B cell (primary cell): ENCODE measurements around the gene SLK. TPM values are rescaled to one million over a fixed set of nuclear protein-coding genes. Genes with fewer than 3 reads are reported as not detected.

ENCODE experiments used
- ATAC-seq: fragments of 200-7000 bp; cut with Tn5 transposase; one replicate; pipeline ENCODE4 v1.10.0; 2021; ENCODE audit warnings: low read depth, mild to moderate bottlenecking, moderate number of reproducible peaks, moderate library complexity
- CTCF ChIA-PET: fragments of 350-600 bp; sonication (Branson Sonifier 250); formaldehyde crosslinking; loops from one replicate; lab custom pipeline; 2021; ENCODE audit warnings: antibody characterized with exemption, inconsistent platforms; lab: Charles Lee
- POLR2A ChIA-PET: fragments of 350-600 bp; sonication (Branson Sonifier 250); formaldehyde crosslinking; loops from one replicate; lab custom pipeline; 2021; ENCODE audit warnings: antibody characterized with exemption; lab: Charles Lee
- DNase-seq: peaks from one replicate; pipeline ENCODE4 v3.0.0; 2013
- H2AFZ ChIP-seq: 2 replicates; pipeline ENCODE4 v1.6.1; 2012; ENCODE audit warnings: mild to moderate bottlenecking, low read depth, low read length; ENCODE audit not compliant: insufficient read depth, poor library complexity, severe bottlenecking
- H3K27ac ChIP-seq, 2 donors: 1 replicate in 1 of 2; 2 replicates in 1 of 2; pipeline ENCODE4 v1.5.1; 2012 to 2013; ENCODE audit warnings: low read length in 2 of 2, mild to moderate bottlenecking in 2 of 2, moderate library complexity in 1 of 2
- H3K27me3 ChIP-seq, 4 experiments: fragments of 200-600 bp in 1 of 4; sonication (generic) in 1 of 4; replicated peaks in 1 of 4; 1 replicate in 2 of 4; 2 replicates in 2 of 4; pipeline versions ENCODE4 v1.6.1 to v1.7.0; 2013 to 2016; ENCODE audit warnings: low read length in 3 of 4, mild to moderate bottlenecking in 2 of 4, mixed read lengths in 1 of 4, moderate library complexity in 1 of 4; ENCODE audit not compliant: insufficient read depth in 4 of 4, control insufficient read depth in 3 of 4; ENCODE audit errors: control extremely low read depth in 1 of 4
- H3K36me3 ChIP-seq, 2 experiments: replicated peaks in 1 of 2; 1 replicate in 1 of 2; 2 replicates in 1 of 2; pipeline versions ENCODE4 v1.6.1 to v1.7.1; 2013; ENCODE audit warnings: low read length in 1 of 2; ENCODE audit not compliant: insufficient read depth in 2 of 2, control insufficient read depth in 1 of 2; ENCODE audit errors: control extremely low read depth in 1 of 2, extremely low read depth in 1 of 2
- H3K4me1 ChIP-seq, 2 donors: fragments of 200-600 bp in 1 of 2; sonication (generic) in 1 of 2; 1 replicate in 1 of 2; 2 replicates in 1 of 2; pipeline versions ENCODE4 v1.5.1 to v1.6.1; 2013 to 2017; ENCODE audit warnings: low read length in 2 of 2; ENCODE audit not compliant: control insufficient read depth in 2 of 2, insufficient read depth in 2 of 2
- H3K4me2 ChIP-seq: replicated peaks from 2 replicates; pipeline ENCODE3; 2012; ENCODE audit warnings: mild to moderate bottlenecking, low read depth, low read length; ENCODE audit not compliant: poor library complexity, severe bottlenecking
- H3K4me3 ChIP-seq, 5 experiments: fragments of 200-600 bp in 1 of 5; sonication (generic) in 1 of 5; 1 replicate in 3 of 5; 2 replicates in 2 of 5; pipeline versions ENCODE4 v1.5.1 to v1.7.0; 2011 to 2016; ENCODE audit warnings: low read length in 4 of 5, mild to moderate bottlenecking in 4 of 5, low read depth in 2 of 5, control low read depth in 1 of 5, moderate library complexity in 1 of 5; ENCODE audit not compliant: insufficient read depth in 1 of 5; ENCODE audit errors: control extremely low read depth in 1 of 5, extremely low read depth in 1 of 5
- H3K79me2 ChIP-seq: fragments of 200-600 bp; sonication (generic); one replicate; pipeline ENCODE4 v1.6.0; 2016; ENCODE audit warnings: low read length; ENCODE audit not compliant: control insufficient read depth, insufficient read depth
- H3K9ac ChIP-seq: fragments of 200-600 bp; sonication (generic); 2 replicates; pipeline ENCODE4 v1.6.1; 2017; ENCODE audit warnings: mild to moderate bottlenecking, low read length, moderate library complexity
- H3K9me3 ChIP-seq, 3 donors: one replicate each; pipeline versions ENCODE4 v1.6.1 to v1.7.1; 2013; ENCODE audit warnings: low read length in 2 of 3; ENCODE audit not compliant: control insufficient read depth in 2 of 3, insufficient read depth in 1 of 3; ENCODE audit errors: control extremely low read depth in 1 of 3
- H4K20me1 ChIP-seq: 2 replicates; pipeline ENCODE4 v1.6.0; 2012; ENCODE audit warnings: mild to moderate bottlenecking, low read length; ENCODE audit not compliant: insufficient read depth, control insufficient read depth, poor library complexity, severe bottlenecking
- H3K27ac Mint-ChIP-seq: one replicate; pipeline ENCODE4 v1.8.0; 2021; ENCODE audit warnings: mixed read lengths
- H3K27me3 Mint-ChIP-seq: one replicate; pipeline ENCODE4 v1.8.0; 2021; ENCODE audit warnings: mixed read lengths
- H3K4me1 Mint-ChIP-seq: one replicate; pipeline ENCODE4 v1.8.0; 2021; ENCODE audit warnings: mixed read lengths
- H3K4me3 Mint-ChIP-seq: one replicate; pipeline ENCODE4 v1.8.0; 2021; ENCODE audit warnings: mixed read lengths
- H3K9me3 Mint-ChIP-seq: one replicate; pipeline ENCODE4 v1.8.0; 2022; ENCODE audit warnings: mixed read lengths; ENCODE audit not compliant: insufficient read depth
- EZH2 ChIP-seq: IDR thresholded peaks from 2 replicates; pipeline ENCODE4 v1.6.1; 2012; ENCODE audit warnings: borderline replicate concordance, low read depth, mild to moderate bottlenecking, moderate library complexity, low read length; ENCODE audit not compliant: insufficient read depth, poor library complexity, severe bottlenecking
- WGBS: methylation state at CpG from one replicate; pipeline ENCODE4 v1.1.5; 2013; ENCODE audit warnings: missing lambda C conversion rate; ENCODE audit not compliant: insufficient coverage; 5-methylcytosine and 5-hydroxymethylcytosine counted together
- intact Hi-C: fragments of 100-400 bp; cut with micrococcal nuclease; formaldehyde crosslinking; loops from one replicate; pipeline ENCODE4 v1.10.0; 2022
- polyA plus RNA-seq: library from polyadenylated mRNA; depleted of rRNA; stranded (reverse); fragments of >200 nt; gene quantifications from 2 replicates; pipeline ENCODE4 v1.2.3, GENCODE V29; 2012
- total RNA-seq, 2 donors: library from RNA; stranded (reverse); fragments of 120-200 nt in 1 of 2; gene quantifications; 1 replicate in 1 of 2; 2 replicates in 1 of 2; pipeline versions ENCODE4 v1.2.3 to v1.2.4, GENCODE V29; 2013 to 2022
- TF ChIP-seq, protein P1 (sequence below): fragments of 200-600 bp; IDR thresholded peaks from one replicate; pipeline ENCODE4 v1.8.0; 2022; ENCODE audit warnings: antibody characterized with exemption, mild to moderate bottlenecking

The SLK gene
- total and polyA plus RNA-seq, 2 donors (not counting 1 experiment from before 2014, with no cell fraction given): 2.9 to 24.5 TPM

GRCh38 chr10:103919648-103920025 lies 47.3 kb upstream of the SLK start:
- Mint-ChIP-seq H3K27me3 (no peaks in the 10 kb centered on the region), H3K4me3 (no peak overlapping the region), H3K4me1 (peaks cover 32% of the 10 kb centered on the region), H3K27ac (no peak overlapping the region), H3K9me3 (peaks cover 2% of the 10 kb centered on the region)
- ATAC-seq (no peak), DNase-seq (no peak)
- H4K20me1 ChIP-seq: no peaks in the 10 kb centered on the region
- no peaks in the 10 kb centered on the region for H3K27me3 ChIP-seq
- intact Hi-C loops: loop anchor here (5.0 kb wide), 1 partner anchor 418 kb away; the partner anchor contains the start of gene ITPRIP
- H3K4me3 ChIP-seq: no peak overlapping the region
- peak overlapping the region; percentile 46 for H2AFZ ChIP-seq
- H3K79me2 ChIP-seq: peaks cover 16% of the 10 kb centered on the region
- H3K4me1 ChIP-seq: peaks cover 27 to 38% of the 10 kb centered on the region in 2 donors
- no peak overlapping the region for H3K9ac ChIP-seq
- POLR2A ChIA-PET: no interaction called here
- TF ChIP-seq EZH2: no peak
- TF ChIP-seq, protein P1, sequence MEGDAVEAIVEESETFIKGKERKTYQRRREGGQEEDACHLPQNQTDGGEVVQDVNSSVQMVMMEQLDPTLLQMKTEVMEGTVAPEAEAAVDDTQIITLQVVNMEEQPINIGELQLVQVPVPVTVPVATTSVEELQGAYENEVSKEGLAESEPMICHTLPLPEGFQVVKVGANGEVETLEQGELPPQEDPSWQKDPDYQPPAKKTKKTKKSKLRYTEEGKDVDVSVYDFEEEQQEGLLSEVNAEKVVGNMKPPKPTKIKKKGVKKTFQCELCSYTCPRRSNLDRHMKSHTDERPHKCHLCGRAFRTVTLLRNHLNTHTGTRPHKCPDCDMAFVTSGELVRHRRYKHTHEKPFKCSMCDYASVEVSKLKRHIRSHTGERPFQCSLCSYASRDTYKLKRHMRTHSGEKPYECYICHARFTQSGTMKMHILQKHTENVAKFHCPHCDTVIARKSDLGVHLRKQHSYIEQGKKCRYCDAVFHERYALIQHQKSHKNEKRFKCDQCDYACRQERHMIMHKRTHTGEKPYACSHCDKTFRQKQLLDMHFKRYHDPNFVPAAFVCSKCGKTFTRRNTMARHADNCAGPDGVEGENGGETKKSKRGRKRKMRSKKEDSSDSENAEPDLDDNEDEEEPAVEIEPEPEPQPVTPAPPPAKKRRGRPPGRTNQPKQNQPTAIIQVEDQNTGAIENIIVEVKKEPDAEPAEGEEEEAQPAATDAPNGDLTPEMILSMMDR: no peak
- no peak overlapping the region for H3K27ac ChIP-seq
- CTCF ChIA-PET: interaction anchor here (0.7 to 1.3 kb wide), 2 partner anchors 11 to 42 kb away, joined by 3 read pairs; no protein-coding TSS in a partner anchor
- peaks cover 0 to 8% (median 4%) of the 10 kb centered on the region in 3 donors for H3K9me3 ChIP-seq
- no peak overlapping the region for H3K4me2 ChIP-seq
- no peaks in the 10 kb centered on the region for H3K36me3 ChIP-seq
- WGBS: 100% methylated on average over 1 of the region's 1 CpG

GRCh38 chr10:103921248-103921647 lies 45.7 kb upstream of the SLK start:
- intact Hi-C loops: no loop called here
- no peaks in the 10 kb centered on the region for H3K9me3 Mint-ChIP-seq
- no peak for TF ChIP-seq EZH2
- TF ChIP-seq, protein P1: no peak
- no peak overlapping the region for H3K4me3 ChIP-seq
- ChIA-PET POLR2A (no interaction called here), CTCF (interaction anchor here (1.8 kb wide), 1 partner anchor 34 kb away, joined by 5 read pairs; no protein-coding TSS in a partner anchor)
- H3K9ac ChIP-seq: no peak overlapping the region
- ATAC-seq (no peak), DNase-seq (no peak)
- H3K79me2 ChIP-seq: peaks cover 8% of the 10 kb centered on the region
- no peak overlapping the region for H3K4me3 Mint-ChIP-seq
- H3K27me3 ChIP-seq: no peaks in the 10 kb centered on the region
- no peaks in the 10 kb centered on the region for H3K36me3 ChIP-seq
- H4K20me1 ChIP-seq: no peaks in the 10 kb centered on the region
- peaks cover 21% of the 10 kb centered on the region for H3K4me1 Mint-ChIP-seq
- no peak overlapping the region for H3K4me2 ChIP-seq
- H3K4me1 ChIP-seq: peaks cover 18 to 27% of the 10 kb centered on the region in 2 donors
- no peak overlapping the region for H2AFZ ChIP-seq
- H3K27me3 Mint-ChIP-seq: no peaks in the 10 kb centered on the region
- H3K9me3 ChIP-seq: no peaks in the 10 kb centered on the region
- H3K27ac Mint-ChIP-seq: no peak overlapping the region
- no peak overlapping the region for H3K27ac ChIP-seq
- no CpG with 5 or more reads among the region's 1 CpG for WGBS
